ENCODE data around the gene TMEM121B.

The TMEM121B gene

DNA sequence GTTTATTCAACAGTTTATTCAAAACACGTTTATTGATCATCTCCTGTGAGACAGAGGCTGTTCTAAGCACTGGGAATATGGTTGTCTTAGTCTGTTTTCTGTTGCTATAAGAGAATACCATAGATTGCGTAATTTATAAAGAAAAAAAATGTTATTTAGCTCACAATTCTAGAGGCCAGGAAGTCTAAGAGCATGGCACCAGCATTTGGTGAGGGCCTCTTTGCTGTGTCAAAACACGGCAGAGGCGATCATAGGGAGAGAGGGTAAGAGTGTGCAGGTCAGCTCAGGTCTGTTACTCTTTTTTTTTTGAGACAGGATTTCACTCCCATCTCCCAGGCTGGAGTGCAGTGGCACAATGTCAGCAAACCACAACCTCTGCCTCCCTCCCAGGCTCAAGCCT, 41.6 kb downstream of the TMEM121B start:
- Histone ChIP-seq H3K36me3 (no peaks in the 10 kb centered on the region), H3K27ac (no peak overlapping the region), H3K4me1 (peaks cover 0 to 11% (median 0%) of the 10 kb centered on the region in 4 donors), H3K9me3 (no peaks in the 10 kb centered on the region), H3K4me3 (no peak overlapping the region), H3K27me3 (peaks cover 0 to 20% of the 10 kb centered on the region in 2 donors)
- intact Hi-C loops (cut with DNase I; ENCODE audit: low total_unique reads): no loop called here
- TF ChIP-seq, protein P1, sequence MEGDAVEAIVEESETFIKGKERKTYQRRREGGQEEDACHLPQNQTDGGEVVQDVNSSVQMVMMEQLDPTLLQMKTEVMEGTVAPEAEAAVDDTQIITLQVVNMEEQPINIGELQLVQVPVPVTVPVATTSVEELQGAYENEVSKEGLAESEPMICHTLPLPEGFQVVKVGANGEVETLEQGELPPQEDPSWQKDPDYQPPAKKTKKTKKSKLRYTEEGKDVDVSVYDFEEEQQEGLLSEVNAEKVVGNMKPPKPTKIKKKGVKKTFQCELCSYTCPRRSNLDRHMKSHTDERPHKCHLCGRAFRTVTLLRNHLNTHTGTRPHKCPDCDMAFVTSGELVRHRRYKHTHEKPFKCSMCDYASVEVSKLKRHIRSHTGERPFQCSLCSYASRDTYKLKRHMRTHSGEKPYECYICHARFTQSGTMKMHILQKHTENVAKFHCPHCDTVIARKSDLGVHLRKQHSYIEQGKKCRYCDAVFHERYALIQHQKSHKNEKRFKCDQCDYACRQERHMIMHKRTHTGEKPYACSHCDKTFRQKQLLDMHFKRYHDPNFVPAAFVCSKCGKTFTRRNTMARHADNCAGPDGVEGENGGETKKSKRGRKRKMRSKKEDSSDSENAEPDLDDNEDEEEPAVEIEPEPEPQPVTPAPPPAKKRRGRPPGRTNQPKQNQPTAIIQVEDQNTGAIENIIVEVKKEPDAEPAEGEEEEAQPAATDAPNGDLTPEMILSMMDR (IDR thresholded peaks at IDR 0.05): no peak
- DNase-seq: no peak

GRCh38 chr22:17077255-17077654, 43.9 kb downstream of the TMEM121B start:
- intact Hi-C loops (cut with DNase I; ENCODE audit: low total_unique reads): no loop called here
- H3K27ac ChIP-seq: no peak overlapping the region
- peaks cover 0 to 3% (median 0%) of the 10 kb centered on the region in 4 donors for H3K4me1 ChIP-seq
- H3K4me3 ChIP-seq: no peak overlapping the region
- DNase-seq: no peak
- TF ChIP-seq, protein P1 (IDR thresholded peaks at IDR 0.05): no peak
- H3K27me3 ChIP-seq: peaks cover 0 to 20% of the 10 kb centered on the region in 2 donors
- H3K9me3 ChIP-seq: no peaks in the 10 kb centered on the region
- no peaks in the 10 kb centered on the region for H3K36me3 ChIP-seq

DNA sequence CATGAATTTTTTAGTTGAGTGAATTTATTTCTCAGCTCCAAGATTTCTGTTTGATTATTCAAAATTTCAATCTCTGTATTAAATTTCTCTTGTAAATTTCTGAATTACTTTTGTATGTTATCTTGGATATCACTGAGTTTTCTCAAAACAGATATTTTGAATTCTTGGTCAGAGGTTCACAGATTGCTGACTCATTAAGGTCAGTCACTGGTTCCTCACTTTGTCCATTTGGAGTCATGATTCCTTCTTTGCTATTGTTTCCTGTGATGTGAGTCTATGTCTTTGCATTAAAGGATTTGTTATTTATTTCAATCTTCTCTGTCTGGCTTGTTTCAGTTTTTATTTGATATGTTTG, 46.5 kb downstream of the TMEM121B start:
- intact Hi-C loops (cut with DNase I; ENCODE audit: low total_unique reads): no loop called here
- Histone ChIP-seq H3K9me3 (no peaks in the 10 kb centered on the region), H3K4me3 (no peak overlapping the region), H3K4me1 (peaks cover 0 to 3% (median 0%) of the 10 kb centered on the region in 4 donors), H3K36me3 (no peaks in the 10 kb centered on the region), H3K27me3 (peaks cover 0 to 20% of the 10 kb centered on the region in 2 donors), H3K27ac (no peak overlapping the region)
- no peak for DNase-seq
- TF ChIP-seq, protein P1 (IDR thresholded peaks at IDR 0.05): no peak

- TF ChIP-seq, protein P1 (IDR thresholded peaks at IDR 0.05): no peak
- H3K36me3 ChIP-seq: no peaks in the 10 kb centered on the region
- peaks cover 0 to 19% of the 10 kb centered on the region in 2 donors for H3K27me3 ChIP-seq
- peaks cover 0 to 3% (median 0%) of the 10 kb centered on the region in 4 donors for H3K4me1 ChIP-seq
- intact Hi-C loops (cut with DNase I; ENCODE audit: low total_unique reads): no loop called here
- no peak for DNase-seq
- no peak overlapping the region for H3K4me3 ChIP-seq
- H3K9me3 ChIP-seq: no peaks in the 10 kb centered on the region
- no peak overlapping the region for H3K27ac ChIP-seq
Observed at GRCh38 chr22:17072877-17073276, 48.3 kb downstream of the TMEM121B start.
